Lower leg skin (tissue), 4 donors: ENCODE data around the gene BRD3. TPM values are rescaled to one million over a fixed set of nuclear protein-coding genes. Genes with fewer than 3 reads are reported as not detected.

Source experiments
- DNase-seq, 2 donors: peaks; one replicate each; pipeline ENCODE4 v3.0.0-alpha.2; 2019; ENCODE audit warnings: low spot score in 2 of 2
- H3K4me3 ChIP-seq: fragments of 200-600 bp; sonication (generic); 2 replicates; pipeline ENCODE4 v1.5.1; 2017; ENCODE audit warnings: mild to moderate bottlenecking, low read depth; ENCODE audit not compliant: poor library complexity, severe bottlenecking
- POLR2A ChIP-seq, 2 donors: fragments of 450-650 bp; IDR thresholded peaks; one replicate each; pipeline ENCODE4 v1.6.1; 2016 to 2017; ENCODE audit warnings: antibody characterized with exemption in 2 of 2, mild to moderate bottlenecking in 1 of 2, moderate library complexity in 1 of 2
- WGBS, 2 donors: methylation state at CpG; one replicate each; pipeline ENCODE4 v1.1.5; 2018; 5-methylcytosine and 5-hydroxymethylcytosine counted together
- intact Hi-C: fragments of 100-400 bp; cut with DNase I; formaldehyde crosslinking; loops from one replicate; pipeline ENCODE4 v1.15.0; 2023; ENCODE audit warnings: low total_unique reads
- total RNA-seq, 4 donors: library from RNA; depleted of rRNA; stranded (reverse); fragments of >200 nt; gene quantifications; one replicate each; pipeline ENCODE4 v1.1.0, GENCODE V29; 2016
- TF ChIP-seq, protein P1 (sequence below), 3 donors: fragments of 450-650 bp; IDR thresholded peaks; one replicate each; pipeline ENCODE4 v1.5.1; 2016; ENCODE audit warnings: antibody characterized with exemption in 3 of 3, mild to moderate bottlenecking in 3 of 3, moderate library complexity in 2 of 3

The BRD3 gene
- total RNA-seq, 4 donors from 2014 or later, result 18.5 to 59.9 (median 26.7) TPM

DNA sequence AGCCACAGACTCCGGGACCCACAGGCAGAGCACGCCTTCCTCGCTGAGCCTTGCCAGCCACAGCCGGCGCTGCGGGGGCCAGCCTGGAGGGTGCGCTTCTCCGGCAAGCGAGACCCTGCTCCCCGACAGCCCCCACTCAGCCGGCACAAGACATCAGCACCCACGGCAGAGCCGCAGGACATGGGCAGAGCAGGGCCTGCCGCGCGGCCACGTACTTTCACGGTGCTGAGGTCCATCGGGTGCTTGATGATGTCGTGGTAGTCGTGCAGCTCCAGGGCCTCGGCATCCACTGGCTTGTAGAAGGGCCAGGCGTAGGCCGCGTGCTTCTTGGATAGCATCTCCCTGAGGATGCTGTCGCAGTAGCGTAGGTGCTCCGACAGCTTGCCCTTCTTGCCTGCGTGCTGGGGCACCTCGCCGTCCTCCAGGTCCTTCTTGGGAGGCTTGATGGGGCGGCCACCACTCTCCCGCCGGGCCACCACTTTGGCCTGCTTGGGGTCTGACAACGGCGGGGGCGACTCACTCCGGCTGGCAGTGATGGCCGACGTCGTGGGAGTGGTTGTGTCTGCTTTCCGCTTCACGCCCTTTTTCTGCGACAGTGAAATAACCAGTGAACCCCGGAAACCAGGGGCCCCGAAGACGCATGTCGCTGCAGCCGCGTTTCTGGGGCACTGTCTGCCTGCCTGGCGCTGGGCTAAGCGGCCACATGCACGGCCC is 19.8 kb downstream of the BRD3 start:
- DNase-seq, result no peak
- H3K4me3 ChIP-seq, result no peak overlapping the region
- no peak for TF ChIP-seq POLR2A (IDR thresholded peaks at IDR 0.05)
- TF ChIP-seq, protein P1, sequence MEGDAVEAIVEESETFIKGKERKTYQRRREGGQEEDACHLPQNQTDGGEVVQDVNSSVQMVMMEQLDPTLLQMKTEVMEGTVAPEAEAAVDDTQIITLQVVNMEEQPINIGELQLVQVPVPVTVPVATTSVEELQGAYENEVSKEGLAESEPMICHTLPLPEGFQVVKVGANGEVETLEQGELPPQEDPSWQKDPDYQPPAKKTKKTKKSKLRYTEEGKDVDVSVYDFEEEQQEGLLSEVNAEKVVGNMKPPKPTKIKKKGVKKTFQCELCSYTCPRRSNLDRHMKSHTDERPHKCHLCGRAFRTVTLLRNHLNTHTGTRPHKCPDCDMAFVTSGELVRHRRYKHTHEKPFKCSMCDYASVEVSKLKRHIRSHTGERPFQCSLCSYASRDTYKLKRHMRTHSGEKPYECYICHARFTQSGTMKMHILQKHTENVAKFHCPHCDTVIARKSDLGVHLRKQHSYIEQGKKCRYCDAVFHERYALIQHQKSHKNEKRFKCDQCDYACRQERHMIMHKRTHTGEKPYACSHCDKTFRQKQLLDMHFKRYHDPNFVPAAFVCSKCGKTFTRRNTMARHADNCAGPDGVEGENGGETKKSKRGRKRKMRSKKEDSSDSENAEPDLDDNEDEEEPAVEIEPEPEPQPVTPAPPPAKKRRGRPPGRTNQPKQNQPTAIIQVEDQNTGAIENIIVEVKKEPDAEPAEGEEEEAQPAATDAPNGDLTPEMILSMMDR (IDR thresholded peaks at IDR 0.05), result no peak
- 92 to 96% methylated on average over 27 to 53 of the region's 53 CpGs for WGBS, 2 donors
- intact Hi-C loops, result no loop called here

DNA sequence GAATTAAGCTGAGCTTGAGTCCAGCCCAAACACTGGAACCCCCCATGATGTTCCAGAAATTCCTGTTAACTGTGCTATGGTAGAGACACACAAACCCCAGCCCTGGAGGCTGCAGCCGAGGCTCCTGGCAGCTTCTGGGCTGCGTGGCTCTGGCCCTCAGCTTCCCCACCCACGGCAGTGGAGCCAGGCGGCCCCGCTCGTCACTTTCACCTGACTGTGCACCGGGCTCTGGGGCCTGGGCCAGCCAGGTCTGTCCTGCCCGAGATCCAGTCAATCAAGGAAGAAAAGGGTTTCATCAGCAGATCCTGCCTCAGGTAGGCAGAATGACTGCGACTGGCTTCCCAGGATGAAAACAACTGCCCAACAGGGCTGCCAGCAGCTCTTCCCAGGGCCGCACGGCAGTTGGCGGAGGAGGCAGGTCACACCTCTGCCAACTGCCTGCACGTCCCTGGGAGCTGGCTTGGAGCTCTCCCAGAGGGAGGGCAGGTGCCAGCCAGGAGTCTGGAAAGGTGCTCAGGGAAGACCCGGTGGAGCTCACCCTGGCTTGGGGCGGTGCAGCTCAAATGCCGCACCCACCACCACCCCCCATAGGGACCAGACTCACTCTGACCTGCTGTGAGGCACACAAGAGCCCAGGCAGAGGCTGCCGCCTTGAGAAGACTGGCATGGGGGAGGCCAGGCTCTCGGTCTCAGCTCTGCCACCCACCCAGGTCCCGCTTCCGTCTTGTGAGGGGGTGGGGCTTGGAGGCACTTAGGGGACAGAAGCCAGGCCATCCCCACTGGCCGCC is 20.7 kb downstream of the BRD3 start:
- DNase-seq, result no peak
- no peak overlapping the region for H3K4me3 ChIP-seq
- WGBS, 2 donors, result 52% methylated on average over 13 to 21 of the region's 21 CpGs
- intact Hi-C loops, result no loop called here
- TF ChIP-seq, protein P1 (IDR thresholded peaks at IDR 0.05), result no peak
- no peak for TF ChIP-seq POLR2A (IDR thresholded peaks at IDR 0.05)

DNA sequence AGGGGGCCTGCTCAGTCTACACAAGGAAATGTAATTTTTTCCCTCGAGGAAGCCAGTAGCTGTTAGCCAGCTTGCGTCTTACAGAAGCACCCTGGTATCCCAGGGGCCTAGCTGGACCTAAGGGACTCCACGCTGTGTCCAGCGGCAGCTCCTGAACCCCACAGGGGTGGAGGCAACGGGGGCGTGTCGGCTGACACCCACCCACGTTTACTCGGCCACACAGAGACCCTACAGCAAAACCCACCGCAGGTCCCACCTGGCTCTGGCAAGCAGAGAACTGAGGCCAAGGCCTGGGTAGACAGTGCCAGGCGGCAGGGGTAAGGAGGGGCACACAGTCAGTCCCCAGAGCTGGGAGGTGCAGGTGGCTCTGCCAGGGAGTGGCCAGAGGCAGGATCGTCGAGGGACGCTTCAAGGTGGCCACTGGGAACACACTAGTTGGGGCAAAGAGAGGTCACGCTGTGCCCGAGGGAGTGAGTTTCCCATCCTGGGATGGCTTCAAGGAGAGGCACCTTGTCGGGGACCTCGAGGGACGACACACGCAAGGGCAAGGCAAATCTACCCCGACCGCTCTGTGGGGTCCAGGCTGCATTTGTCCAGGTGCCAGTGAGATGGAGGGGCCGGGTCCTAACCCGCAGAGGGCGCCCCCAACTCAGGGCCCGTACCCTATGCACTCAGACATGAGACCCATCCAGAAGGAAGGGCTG is 21.8 kb downstream of the BRD3 start:
- TF ChIP-seq, protein P1 (IDR thresholded peaks at IDR 0.05), result no peak
- TF ChIP-seq POLR2A (IDR thresholded peaks at IDR 0.05), result no peak
- intact Hi-C loops, result no loop called here
- 85 to 87% methylated on average over 26 of the region's 26 CpGs for WGBS, 2 donors
- H3K4me3 ChIP-seq, result no peak overlapping the region
- DNase-seq, result no peak

DNA sequence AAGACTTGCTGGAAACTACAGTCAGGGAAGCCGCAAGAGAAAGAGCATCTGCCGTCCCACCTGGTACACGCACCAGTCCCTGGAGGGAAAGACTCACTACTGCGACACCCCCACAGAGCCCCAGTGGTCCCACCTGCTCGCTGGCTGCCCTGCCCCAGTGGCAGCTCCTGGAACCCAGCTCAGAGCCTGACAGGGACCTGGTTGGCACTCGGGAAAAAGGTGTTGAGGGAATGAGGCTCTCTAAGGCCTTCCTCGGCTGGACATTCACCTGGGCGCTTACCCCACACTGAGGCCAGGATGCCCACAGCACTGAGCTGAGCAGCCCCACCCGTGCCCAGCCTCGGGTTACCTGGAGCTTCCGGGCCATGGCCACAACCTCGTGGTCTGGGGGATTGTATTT is 22.9 kb downstream of the BRD3 start:
- intact Hi-C loops, result no loop called here
- TF ChIP-seq, protein P1 (IDR thresholded peaks at IDR 0.05), result no peak
- no peak for TF ChIP-seq POLR2A (IDR thresholded peaks at IDR 0.05)
- DNase-seq, result no peak
- H3K4me3 ChIP-seq, result no peak overlapping the region
- 86 to 96% methylated on average over 11 to 12 of the region's 12 CpGs for WGBS, 2 donors

DNA sequence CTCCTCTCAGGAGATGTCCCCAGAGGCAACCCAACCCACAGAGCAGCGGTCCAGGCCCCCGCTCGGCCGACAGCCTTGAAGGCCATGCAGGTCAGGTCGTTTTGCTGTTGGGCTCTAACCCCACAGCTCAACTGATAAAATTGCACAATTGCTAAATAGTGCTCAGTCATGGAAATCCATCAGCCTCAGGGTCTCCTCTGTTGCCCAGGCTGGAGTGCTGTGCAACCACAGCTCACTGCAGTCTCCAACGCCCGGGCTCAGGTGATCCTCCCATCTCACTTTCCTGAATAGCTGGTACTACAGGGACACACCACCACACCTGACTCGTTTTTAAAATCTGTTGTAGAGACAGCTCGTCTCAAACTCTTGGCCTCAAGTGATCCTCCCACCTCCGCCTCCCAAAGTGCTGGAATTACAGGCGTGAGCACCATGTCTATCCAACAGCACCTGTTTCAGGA is 24.3 kb downstream of the BRD3 start:
- intact Hi-C loops, result no loop called here
- H3K4me3 ChIP-seq, result no peak overlapping the region
- no peak for DNase-seq
- TF ChIP-seq, protein P1 (IDR thresholded peaks at IDR 0.05), result no peak
- no peak for TF ChIP-seq POLR2A (IDR thresholded peaks at IDR 0.05)
- 85 to 93% methylated on average over 11 of the region's 11 CpGs for WGBS, 2 donors
